NOMO-1 treated with DMSO at 0.1 percent for 48 hours (cell line): ENCODE measurements around the gene RBP5.

Experiments used
- DNase-seq: peaks from one replicate; lab custom pipeline; 2025; ENCODE audit not compliant: unreplicated experiment; lab: John Stamatoyannopoulos, UW

RBP5 gene

DNA sequence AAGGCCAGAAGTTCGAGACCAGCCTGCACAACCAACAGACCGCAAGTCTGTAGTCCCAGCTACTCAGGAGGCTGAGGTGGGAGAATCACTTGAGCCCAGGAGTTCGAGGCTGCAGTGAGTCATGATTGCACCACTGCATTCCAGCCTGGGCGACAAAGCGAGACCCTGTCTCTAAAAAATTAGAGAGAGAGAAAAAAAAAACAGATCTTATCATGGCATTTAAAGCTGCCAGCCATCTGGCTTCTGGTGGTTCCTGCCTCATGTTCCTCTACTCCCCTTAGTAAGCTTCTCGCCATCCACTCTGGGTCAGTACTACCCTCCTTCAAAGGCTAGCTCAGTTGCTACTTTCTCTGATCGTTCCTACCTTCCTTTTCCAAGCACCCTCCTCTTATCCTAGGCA is 17.5 kb upstream of the RBP5 start:
- DNase-seq = no peak

DNA sequence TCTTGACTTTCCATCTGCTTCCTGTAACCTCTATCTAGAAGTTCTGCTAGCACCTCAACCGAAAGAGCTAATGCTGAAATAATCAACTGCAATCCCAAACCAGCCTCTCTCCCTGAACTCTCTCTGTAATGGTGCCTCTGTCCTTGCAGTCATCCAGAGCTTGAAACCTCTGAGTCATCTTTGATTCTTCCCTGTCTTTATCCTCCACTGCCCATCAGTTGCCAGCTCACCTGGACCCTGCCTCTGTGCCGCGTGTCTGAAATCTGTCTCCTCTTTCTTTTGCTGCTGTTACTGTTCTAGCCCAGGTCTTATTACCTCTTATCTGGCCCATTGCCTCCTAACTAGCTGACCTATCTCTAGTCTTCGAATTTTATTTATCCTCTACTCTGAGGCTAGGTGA is 17.0 kb upstream of the RBP5 start:
- DNase-seq = no peak

DNA sequence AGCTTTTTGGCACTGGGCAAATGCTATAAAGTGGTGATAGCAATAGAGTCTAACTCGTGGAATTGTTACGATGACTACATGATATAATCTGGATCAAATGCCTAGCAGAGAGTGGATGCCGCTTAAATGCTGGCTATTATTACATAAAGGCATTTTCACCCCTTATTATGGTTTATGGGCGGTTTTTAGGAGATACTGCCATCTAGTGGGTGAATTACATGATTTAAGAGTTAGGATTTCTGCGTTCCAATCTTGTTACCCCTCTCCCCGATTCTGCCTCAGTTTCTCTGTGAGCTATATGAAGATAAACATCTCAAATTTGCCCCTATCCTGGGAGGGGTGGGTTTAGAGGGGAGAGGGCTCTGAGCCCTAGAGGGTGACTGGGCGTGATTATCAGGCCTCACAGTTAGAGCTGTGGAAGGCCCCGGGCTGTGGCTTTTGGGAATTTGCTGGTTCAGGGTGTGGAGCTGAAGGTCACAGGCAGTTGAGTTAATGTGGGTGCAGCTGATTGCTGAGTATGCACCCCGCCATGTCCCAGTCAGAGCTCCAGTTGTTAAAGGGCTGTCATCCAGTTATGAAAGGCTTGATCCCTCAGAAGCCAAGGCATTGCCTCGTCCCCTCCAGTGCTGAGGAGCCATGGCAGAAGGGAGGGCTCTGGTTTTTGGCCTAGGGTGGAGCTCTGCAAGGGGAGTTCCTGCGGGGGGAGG is 15.9 kb upstream of the RBP5 start:
- no peak for DNase-seq

DNA sequence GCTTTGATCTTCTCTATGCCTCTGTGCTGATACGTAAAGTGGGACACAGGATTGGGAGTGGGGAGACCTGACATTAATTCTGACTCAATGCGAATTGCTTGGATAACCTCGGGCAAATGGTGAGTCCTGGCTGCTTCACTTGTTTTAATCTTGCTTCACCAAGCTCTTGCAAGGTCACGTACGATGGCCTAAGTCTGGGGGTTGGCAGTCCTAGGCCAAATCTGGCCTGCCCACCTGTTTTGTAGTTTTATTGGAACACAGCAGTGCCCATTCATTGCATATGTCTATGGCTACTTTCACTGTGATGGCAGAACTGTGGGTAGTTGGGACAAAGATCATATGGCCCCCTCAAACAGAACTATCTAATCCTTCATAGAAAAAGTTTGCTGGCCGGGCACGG is 14.9 kb upstream of the RBP5 start:
- DNase-seq = no peak

DNA sequence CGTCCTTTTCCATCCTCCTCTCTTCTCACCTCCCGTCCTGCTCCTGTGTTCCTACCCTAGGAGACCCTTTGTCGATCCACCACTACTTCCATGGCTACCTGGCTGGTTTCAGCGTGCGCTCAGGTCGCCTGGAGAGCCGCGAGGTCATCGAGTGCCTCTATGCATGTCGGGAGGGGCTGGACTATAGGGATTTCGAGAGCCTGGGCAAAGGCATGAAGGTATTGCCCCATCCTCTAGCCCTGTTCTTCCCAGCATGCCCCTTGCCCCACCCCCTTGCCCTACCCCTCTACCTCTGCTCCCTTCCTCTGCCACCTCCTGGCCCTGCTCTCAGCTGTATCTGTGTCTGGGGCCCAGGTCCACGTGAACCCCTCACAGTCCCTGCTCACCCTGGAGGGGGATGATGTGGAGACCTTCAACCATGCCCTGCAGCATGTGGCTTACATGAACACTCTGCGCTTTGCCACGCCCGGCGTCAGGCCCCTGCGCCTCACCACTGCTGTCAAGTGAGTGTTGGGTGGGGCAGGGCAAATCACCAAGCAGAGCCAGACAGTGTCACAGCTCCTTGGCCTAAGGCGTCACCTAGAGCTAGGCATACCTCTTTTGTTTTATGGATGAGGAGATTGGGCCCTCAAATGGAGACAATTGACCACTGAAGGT is 14.2 kb upstream of the RBP5 start:
- no peak for DNase-seq

DNA sequence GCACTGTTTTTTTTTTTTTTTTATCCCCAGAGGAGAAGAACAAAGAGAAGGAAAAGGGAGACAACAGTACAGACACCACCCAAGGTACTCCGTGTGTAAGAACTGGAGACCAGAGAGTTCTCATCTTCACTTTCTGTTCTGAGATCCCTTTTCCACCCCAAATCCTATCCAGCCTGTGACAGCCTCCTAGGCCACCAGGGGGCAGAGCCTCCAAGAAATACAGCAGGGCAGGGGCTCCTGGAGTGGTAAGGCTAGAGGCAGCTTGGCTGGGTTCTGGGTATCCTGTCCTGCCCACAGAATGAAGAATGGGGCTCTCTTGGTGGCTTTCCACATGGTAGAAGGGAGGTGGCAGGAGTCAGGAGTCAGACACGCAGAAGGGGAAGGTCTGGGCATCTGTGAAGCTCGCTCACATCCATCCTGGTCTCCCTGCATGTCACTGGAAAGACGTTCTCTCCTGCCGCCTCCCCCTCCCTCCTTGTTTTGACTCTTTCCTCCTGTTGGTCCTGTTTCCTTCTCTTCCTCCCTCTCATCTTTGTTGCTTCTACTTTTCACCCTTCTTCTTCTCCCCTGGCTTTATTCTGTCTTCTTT is 13.5 kb upstream of the RBP5 start:
- peak; percentile 31 for DNase-seq

DNA sequence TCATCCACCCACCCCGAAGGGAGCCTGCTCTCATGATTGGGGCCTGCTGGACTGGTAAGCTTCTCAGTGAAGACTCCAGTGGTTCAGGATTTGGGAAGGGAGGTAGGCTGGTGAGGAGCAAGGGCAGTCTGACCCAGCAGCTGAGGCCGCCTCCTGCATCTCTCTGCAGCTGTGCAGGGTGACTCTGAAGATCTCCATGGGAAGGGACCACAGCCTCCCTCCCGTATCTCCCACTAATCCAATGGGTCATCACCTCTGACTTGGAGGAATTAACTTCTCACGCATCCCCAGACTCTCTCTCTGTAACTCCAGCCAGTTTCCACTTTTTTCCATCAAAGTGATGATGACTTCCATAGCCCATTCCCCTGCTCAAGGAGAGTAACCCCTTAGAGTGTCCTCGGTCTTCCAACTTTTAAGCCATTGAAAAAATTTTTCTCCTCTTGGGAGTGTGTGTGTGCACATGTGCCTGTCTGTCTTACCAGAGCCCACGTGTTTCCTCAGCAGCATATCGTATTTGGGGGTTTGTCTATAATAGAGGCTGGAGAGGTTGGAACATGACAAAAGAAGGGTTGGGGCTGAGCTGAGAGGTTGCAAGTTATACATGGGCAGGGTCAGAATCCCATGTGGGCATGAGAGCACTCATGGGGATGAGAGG is 12.8 kb upstream of the RBP5 start:
- no peak for DNase-seq

DNA sequence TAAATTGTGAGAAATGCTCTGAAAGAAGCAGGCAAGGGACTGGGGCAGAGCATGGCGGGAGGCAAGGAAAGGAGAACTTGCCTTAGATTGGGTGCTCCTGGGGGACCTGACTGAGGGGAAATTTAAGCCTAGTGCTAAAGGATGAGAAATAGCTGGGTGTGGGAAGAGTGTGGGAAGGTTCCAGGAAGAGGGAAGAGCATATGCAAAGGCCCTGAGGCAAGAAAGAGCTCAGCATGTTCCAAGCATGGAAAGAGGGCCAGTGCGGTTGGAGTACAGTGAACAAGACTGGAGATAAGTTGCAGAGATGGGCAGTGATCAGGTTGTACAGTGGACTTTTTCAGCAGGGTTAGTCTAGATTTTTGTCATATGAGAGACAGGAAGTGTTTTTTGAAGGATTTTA is 10.5 kb upstream of the RBP5 start:
- DNase-seq = no peak

DNA sequence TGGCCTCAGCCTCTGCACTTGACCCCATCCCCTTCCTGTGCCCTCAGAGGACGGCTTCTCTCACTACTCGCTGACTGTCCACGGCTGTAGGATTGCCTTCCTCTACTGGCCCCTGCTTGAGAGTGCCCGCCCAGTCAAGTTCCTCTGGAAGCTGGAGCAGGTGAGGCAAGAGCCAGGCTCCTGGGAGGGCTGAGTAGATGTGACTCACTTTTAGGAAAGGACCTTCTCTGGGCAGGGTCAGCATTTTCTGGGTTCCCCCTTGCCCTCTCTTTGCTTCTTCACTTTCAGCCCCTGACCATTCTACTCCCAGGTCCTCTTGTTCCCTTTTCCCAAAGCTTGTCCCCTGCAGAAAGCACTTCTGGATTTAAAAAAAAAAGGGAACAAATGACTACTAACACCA is 9.2 kb upstream of the RBP5 start:
- DNase-seq = no peak

DNA sequence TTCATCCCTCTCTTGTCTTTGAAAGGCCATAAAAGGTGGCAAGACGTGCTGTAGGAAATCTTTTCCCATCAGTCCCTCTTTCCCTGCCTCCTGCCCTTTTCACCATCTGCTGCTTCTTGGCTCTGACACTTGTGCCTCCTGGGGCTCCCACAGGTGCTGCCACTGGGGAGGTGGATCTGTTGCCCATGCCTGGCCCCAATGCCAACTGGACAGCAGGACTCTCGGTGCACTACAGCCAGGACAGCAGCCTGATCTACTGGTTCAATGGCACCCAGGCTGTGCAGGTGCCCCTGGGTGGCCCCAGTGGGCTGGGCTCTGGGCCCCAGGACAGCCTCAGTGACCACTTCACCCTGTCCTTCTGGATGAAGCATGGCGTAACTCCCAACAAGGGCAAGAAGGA is 8.0 kb upstream of the RBP5 start:
- DNase-seq = no peak

DNA sequence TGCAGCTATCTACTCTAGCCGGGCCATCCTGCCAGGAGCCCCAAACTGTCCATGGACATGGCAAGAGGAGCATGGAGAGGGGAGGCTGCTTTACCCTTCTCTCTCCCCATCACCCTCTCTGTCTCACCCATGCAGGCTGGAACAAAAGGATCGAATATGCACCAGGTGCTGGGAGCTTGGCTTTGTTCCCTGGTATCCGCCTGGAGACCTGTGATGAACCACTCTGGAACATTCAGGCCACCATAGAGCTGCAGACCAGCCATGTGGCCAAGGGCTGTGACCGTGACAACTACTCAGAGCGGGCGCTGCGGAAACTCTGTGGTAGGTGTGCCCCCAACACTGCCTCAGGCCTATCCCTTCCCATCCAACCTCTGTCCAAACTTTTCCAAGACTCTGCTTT is 7.4 kb upstream of the RBP5 start:
- DNase-seq = no peak

DNA sequence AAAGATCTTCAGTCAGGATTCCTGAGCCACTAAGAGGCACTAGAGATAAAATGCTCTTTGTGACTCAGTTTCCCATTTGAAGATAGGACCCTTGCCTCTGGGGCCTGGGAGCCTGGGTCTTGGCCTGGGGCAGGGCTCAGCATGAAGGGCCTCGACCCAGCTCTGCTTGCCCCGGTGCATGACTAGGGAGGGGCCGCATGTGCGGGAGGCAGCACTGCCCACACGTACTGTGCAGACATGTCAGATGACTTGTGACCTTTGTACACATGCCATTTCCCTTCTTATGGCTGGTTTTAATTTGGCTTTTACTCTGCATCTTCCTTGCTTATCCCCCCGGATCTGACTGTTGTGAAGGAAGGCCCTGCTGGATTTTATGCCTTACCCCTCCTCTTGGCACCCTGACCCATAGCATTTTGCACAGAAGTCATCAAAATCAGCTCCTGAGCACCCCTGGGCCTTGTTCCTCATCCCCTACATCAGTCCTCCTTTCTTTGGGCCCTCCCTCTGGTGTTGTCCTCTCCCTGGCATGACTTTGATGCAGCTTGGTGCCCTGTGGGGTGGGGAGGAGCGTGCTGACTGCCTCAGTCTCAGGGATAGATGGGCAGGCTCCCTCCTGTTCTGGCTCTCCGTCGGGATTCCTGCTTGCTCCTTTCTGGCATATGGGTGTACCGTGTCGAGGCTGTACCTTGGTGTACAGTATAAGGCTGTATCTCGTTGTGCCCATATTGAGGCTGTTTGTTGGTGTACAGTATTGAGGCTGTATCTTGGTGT is 5.9 kb upstream of the RBP5 start:
- DNase-seq = no peak

DNA sequence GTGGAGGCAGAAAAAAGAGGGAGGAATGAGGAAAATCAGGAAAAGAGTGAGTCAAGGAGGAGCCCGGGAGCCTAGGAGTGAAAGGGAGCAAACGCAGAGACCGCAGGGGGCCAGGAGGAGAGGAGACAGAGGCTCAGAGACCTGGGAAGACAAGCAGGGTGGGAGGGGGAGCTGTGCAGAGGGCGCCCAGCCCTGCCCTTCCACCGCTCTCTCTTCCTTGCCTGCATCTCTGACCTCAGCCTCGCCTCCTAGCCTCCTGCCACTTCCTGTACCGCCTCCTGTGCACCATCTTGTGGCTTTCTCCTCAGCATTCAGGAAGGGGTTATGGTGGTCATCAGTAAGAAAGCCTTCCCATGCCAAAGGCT is 2.8 kb upstream of the RBP5 start:
- no peak for DNase-seq

DNA sequence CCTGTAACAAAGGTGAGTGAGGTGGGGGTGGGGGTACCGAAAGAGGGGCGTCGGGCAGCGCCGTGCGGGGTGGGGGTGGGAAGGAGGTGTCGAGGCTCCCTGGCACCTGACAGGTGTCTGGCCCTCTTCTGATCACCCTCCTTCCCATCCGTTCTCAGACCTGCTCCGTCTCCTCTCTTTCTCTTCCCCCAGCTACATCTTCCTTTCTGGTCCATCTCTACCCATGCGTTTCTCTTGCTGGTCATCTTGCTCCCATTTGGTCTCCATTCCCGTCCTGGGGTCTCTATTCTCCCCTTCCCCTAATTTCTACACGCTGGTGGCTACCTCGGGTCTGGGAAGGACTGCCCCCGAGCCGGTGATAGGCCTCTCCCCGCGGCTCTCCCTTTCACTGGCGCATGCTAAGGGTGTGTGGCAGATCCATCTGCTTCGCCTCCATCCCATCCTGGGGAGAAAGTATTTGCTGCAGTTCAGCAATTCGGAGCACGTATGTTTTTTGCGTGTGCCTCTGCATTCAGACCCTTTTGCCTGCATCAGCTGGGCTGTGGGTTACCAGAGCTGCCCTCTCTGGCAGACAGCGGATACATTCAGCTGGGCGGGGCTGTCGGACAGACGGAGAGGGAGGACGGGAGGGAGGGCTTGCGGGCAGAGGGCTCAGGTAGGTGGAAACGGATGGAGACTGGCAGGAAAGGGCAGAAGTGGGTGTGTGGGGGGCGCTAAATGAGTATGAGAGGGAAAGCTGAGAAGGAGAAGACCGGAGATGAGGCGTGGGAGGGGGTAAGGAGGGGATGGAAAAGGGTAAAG is 2.2 kb upstream of the RBP5 start:
- no peak for DNase-seq

DNA sequence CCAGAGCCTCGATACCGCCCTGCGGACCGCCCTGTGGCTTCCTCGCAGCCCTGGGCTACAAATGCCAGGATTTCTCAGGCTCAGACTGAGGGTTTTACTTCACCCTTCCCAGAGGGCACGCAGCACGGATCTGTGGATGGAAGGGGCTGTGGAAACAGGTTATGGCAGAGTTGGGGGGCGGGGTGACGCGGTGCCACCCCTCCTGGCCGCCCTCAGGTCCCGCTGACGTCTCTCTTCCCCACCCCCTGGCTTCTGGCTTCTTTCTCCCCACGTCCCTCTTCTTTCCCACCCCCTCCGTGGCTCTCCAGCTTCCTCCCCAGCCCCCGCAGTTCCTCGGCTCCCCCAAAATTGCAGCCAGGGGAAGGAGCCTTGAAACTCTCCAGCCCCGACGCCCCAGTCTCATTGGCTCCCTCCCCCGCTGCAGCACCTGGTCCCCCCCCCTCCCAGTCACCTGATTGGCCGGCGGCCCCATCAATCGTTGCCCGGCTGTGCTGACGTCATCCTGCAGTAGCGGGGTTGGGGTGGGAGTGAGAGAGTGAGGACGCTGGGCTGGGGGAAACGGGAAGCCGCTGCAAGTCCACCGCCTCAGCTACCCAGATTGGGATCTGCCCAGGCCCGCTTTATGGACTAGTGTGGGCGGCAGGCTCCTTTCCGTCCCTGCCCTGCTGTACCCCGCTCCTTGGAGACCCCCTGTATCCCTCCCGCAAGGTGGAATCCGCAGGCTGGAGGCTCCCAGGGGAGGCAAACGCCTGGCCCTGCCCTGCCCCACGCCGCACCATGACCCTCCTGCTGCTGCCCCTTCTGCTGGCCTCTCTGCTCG is 1.4 kb upstream of the RBP5 start, which contains the start of gene CLSTN3:
Gene CLSTN3, plus strand, starts transcription at position 500 of the 820 bp plus-strand sequence. Its CDS starts 278 bp downstream, at position 778.
- DNase-seq = peak; percentile 47

DNA sequence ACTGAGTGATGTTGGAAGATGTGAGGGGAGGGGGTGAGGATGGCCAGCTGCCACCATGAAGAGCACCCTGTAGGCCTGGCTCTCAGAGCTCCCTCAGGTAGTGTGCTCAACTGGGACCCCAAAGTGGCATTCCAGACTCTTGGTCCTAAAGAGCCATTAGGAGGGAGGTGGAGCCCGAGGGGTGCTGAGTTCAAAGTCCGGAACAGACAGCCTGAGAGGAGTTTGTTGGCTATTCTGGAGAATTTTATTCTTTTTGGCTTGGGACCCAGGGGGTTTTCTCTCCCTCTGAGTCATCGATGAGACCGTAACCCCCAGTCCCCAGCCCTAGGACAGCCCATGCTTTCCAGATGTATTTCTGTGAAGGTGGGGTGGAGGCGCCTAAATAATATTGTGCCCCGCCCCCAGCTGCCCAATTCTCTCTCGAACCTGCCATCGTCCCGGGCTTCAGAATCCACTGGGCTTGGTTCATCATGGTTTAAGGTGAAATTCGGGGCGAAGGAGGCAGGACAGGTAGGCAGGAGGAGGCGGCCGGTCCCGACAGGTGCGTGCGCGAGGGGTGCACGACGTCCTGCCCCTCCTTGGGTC is 690 bp upstream of the RBP5 start:
- no peak for DNase-seq

DNA sequence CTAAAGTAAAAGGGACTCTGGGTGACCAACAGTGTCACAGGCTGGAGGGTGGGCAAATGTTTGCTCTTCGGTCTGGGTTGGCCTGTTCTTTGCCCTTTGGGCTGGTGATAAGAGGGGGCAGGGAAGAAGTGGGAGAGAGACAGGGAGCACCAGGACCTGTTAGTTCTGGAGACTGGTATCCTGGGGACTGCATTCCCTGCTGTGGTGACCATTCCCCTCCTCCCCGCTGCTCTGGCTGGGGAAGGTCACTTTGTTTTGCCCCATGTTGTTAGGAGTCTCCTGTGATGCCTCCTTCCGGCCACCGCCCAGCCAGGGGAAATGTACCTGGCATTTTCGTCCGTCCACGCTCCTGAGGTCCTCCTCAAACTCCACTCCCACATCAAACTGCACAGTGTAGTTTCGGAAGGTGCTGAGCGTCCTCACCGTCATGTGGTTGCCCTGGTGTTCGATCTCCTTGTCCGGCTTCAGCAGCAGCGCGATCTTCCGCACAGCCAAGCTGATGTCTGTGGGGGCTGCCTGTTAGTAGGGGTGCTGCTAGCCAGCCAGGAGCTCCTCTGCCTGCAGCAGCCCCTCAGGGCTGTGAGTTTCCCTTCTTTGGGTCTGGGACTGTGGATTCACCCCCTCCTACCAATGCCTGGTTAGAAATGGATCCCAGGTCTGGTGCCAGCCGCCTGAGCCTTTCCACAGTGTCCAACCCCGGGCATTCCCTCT is 618 bp downstream of the RBP5 start:
- no peak for DNase-seq

DNA sequence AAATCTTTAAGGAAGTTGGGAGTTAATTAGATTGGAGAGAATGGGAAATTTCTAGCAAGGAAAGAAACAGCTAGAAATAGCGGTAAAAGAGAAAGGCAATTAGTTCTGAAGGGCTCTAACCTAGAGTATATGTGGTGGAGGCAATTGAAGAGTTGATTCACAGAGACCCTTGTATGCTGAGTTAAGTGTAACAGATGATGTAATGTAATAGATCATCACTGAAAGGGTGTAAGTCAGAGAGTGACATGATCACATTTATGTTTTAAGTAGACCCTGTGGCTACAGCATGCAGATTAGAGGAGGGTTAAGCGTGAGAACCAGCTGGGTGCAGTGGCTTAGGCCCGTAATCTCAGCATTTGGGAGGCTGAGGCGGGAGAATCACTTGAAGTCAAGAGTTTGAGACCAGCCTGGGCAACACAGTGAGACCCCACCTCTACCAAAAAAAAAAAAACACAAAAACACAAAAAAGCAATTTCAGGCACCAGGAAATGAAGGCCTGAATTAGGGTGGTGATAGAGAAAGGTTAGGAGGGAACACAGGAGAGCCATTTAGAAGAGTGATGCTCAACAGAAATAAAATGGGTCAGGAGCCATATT is 3.0 kb downstream of the RBP5 start:
- no peak for DNase-seq
